CD4-positive, alpha-beta T cell treated with Interleukin-4 for 4 hours (primary cell): ENCODE results near the gene PTPRN2.
"Not testable (repeated sequence)": the region's sequence is repeated elsewhere in the genome, so short reads cannot be mapped to it uniquely, and the experiment has no call there.

Source experiments
- DNase-seq: peaks from one replicate; pipeline ENCODE4 v3.0.0-alpha.2; 2020

PTPRN2 gene

DNA sequence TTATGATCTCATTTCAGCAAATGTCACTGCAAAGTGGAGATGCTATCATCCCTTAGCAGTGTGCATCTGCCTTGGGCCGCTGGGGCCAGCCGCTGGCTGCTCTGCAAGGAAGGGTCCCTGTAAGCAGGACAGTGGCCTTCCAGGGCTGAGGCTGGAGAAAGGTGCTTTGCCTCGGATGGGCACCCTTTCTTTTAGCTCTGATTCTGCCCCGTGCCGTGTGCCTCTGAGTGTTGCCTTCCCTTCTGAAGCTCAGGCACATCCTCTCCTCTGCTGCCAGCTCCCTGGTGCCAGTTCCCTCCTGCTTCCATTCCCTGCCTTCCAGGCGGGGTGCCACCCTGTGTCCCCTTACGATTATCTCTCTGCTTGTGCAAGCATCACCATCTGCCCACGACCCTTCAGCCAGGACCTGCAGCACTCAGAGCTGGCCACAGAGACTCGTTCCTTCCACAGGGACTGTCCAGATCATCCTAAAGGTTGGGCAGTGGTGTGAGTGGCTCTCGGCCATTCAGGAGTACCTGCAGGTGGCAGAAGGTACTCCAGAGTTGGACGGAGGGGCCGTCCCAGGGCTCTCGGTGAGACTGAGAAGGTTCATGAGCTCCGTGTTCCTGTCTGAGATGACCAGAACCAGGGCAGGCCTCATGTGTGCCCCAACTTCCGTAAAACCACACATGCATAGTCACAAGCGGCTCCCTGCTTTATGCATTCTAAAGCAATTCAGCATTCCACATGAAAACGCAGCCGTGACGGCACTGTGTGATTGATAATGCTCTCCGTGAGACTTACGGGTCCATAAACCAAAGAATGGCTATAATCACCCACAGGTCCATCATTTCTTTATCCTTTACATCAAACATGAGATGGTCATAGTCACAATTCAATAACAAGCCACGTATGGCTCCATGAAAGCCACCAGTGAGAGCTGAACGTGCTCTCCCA is 879.4 kb downstream of the PTPRN2 start:
- DNase-seq = no peak

DNA sequence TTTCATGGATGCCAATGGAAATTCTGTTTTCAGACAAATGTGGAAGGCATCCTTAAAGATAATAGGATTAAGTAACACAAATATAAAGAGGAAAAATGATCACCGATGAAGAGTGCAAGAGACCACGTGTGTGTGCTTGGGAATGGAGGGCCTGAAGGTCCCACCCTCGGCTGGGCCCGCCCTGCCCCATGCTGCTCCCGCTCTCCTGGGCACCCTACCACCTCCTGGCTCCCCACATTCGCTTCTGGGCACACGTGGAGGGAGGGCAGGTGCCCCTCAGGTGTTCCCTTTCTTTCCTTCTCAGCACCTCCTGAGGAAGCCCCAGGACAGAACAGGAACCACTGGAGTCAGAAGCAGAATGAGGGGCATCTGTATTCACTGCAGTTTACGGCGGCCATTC is 883.3 kb downstream of the PTPRN2 start:
- DNase-seq = no peak

DNA sequence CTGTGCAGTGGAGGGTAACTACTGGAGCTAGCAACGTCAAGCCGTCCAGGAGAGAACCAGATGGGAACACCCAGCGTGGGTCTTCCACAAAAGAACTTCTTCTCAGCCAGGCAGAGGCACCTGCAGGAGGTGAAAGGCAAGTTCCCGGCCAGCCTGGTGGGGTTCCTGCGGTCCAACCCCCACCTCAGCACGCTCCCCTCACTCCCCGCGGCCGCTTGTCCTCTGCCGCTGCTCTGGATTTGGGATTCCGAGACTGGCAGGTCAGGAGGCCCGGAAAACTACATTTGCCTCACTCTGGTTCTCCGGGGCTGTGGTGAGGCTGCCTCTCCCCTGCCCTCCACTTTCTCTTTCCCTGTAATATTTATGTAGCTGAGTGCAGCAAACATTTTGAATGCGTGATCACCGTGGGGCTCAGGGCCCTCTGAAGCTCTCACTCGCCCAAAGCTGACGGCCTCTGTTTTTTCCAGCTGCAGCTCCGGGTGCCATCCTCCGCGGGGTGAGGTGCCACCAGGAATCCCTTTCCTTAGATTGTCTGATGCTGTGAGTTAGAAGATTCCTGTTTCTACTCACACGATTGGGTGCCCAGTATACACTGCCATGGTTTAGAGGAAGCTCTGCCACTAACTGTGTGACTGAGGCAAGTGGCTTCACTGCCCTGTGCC is 884.0 kb downstream of the PTPRN2 start:
- no peak for DNase-seq

DNA sequence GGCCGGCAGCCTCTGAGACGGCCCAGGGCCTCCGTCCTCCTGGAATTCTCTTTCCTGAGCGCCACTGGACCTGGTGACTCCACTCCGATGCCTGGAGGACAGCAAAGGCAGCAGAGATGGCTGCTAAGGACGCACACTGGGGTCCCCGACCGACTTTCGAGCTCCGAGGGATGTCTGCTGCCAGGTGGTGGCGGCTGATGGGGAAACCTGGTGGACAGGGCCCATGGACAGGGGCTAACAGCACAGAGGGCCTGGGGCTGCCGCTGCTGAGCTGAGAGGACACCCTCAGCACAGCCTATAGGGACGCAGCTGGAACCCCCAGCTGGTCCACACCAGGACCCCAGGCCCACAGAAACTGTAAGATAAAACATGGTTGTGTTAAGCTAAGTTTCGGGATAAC is 884.5 kb downstream of the PTPRN2 start:
- DNase-seq = no peak

DNA sequence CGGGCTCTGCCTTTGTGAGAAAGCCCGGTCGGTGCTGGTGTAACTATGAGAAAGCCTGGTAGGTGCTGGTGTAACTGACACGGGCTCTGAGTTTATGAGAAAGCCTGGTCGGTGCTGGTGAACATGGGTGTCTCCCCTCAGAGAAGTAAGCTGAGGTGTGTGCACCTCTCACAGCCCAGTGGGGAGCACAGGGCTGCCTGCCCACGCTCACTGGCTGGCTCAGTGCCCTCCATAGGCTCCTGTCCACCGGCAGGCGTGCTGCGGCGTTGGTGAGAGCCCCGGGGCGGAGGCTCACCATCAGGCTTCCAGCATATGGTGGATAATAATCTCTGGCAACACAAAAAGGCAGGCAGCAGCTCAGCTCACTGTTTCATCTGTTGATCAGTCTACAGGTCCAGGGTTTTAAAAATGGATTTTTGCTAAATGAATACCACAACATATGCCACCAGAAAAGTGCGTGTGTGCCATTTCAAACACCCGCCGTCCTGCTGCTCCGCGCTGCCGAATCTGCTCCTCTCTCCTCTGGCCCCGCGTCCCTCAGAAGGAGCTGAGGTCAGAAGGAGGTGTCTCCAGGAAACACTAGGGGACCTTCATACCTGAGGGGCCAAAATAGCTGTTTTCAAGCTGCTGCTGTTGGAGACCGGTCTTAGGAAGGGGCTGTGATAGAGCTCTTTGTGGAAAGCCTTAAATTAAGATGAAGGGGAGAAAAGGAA is 885.2 kb downstream of the PTPRN2 start:
- DNase-seq = no peak

DNA sequence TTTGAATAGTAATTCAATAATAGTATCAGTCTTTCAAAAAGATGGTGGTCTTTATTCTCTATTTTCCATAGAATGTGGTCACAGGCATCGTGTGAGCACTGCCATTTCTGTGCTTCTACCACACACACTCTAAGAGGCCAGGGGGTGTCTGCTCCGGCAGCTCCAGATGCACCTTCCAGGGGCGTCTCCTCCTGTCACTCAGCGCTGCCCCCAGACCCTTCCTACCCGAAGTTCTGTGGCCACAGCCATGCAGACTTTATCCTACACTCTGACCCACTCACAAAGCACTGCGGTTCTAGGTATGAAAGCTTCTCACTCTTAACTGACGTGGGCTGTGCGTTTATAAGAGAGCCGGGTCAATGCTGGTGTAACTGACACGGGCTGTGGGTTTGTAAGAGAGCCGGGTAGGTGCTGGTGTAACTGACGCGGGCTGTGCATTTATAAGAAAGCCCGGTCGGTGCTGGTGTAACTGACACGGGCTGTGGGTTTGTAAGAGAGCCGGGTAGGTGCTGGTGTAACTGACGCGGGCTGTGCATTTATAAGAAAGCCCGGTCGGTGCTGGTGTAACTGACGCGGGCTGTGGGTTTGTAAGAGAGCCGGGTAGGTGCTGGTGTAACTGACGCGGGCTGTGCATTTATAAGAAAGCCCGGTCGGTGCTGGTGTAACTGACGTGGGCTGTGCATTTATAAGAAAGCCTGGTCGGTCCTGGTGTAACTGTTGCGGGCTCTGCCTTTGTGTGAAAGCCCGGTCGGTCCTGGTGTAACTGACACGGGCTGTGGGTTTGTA is 886.0 kb downstream of the PTPRN2 start:
- DNase-seq = not testable (repeated sequence)

DNA sequence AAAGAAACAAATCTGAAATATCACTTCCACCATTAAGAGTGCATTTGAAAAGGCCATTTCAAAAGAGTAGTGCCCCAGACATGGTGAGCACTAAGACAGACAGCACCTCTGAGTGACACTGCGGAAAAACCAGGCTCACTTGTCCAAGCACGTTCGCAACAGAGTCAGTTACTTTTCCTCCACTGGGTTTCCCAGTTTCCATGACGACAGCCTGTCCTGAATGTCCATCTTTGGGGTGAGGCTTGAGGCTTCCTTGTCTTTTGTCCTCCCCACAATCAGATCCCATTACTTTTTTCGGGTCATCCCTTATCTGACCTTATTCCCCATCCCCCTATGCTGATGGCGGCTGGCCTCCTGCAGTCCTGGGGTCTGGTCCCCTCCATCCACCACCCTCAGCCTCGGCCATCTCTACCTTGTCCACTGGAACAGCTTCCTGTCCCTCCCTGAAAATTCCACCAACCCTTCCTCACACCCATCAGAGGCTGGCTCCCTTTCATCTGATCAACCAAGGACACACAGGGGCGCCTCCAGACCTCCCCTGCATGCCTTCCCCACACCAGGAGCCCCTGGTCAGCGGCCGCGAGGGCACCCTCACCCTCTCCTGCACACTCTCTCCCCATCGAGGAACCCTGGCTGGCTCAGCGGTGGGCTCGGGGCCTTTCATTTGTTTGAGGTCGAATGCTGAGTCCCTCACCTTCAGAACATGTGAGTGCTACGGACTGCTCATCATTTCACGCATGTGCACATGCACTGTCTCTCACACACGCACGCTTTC is 887.2 kb downstream of the PTPRN2 start:
- no peak for DNase-seq

DNA sequence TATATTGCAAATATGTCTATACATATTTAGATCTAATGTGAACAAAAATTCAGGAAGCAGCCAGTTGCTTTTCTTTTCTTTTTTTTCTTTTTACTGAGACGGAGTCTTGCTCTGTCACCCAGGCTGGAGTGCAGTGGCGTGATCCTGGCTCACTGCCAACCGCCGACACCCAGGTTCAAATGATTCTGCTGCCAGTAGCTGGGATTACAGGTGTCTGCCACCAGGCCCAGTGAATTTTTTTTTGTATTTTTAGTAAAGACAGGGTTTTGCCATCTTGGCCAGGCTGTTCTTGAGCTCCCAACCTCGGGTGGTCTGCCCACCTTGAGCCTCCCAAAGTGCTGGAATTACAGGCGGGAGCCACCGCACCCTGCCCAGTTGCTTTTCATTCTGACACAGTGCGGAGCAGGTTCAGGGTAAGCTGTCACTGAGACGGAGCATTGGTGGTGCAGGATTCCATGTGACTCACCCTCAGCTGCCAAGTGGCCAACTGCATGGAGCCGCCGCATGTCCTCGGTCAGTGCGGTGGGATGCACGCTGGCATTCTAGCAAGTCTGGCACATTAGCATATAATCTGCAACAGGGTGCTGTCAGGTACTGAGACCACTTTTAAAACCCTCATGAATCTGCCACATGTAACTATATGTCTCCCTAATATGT is 888.1 kb downstream of the PTPRN2 start:
- no peak for DNase-seq

DNA sequence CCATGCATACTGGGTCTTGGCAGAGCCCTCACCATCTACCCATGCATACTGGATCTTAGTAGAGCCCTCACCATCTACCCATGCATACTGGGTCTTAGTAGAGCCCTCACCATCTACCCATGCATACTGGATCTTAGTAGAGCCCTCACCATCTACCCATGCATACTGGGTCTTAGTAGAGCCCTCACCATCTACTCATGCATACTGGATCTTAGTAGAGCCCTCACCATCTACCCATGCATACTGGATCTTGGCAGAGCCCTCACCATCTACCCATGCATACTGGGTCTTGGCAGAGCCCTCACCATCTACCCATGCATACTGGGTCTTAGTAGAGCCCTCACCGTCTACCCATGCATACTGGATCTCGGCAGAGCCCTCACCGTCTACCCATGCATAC is 890.3 kb downstream of the PTPRN2 start:
- DNase-seq = not testable (repeated sequence)

DNA sequence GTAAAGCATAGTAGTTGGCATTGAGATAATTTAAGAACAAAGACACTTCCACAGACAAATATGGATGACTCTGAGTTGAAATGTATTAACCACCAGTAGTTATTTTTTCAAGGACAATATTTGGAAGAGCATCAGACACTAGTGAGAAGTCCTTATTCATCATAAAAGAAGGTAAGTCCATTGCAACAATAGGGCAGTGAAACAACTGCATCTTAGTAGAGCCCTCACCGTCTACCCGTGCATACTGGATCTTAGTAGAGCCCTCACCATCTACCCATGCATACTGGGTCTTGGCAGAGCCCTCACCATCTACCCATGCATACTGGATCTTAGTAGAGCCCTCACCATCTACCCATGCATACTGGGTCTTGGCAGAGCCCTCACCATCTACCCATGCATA is 892.0 kb downstream of the PTPRN2 start:
- DNase-seq = not testable (repeated sequence)

DNA sequence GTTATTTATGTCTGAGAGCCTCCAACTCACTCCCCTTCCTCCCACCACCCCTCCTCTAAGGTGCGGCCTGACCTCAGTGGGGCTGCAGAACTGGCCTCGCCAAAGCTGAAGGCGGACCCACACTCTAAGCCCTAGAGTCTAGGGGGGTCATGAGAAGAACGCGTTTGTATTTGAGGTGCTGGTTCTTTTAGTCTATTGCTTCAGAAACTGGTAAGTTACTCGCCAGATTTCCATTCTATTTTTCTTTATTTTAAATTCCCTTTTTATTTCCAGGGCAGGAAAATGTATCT is 893.3 kb downstream of the PTPRN2 start:
- DNase-seq = no peak

DNA sequence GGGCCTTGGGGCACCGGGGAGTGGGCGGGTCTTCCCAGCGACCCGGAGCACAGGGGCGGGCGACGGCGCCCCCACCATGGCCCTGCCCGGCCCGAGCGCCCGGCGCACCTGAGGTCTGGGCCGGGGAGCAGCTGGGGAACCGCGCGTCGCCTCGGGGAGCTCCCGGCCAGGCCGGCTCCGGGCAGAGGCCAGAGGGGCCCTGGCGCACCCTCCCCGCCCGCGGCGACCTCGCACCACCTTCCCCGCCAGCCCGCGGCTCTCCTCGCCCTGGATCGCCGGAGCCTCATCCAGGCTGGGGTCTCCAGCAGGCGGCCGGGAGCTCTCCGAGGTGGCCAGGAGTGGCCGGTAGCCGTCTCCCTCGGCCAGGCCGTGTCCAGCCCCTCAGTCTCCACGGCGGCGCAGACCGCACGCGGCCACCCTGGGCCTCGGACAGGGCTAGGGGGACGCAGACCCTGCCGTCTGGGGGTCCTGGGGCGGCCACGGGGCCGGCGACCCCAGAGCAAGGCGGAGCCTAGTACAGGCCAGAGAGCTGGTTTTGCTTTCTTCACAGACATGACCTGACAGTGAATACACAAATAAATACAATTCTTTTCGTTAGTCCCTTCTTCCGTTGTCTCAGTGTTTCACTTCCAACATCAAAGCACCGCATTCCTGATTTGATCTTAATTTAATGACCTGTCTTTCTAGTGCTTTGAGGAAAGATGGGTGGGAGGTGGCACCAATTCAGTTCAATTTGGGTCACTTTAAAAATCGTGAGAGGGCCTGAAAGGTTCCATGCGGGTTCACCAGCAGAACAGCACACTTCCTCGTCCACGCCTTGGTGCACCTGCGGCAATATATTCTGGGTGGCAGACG is 893.9 kb downstream of the PTPRN2 start:
- DNase-seq = no peak

DNA sequence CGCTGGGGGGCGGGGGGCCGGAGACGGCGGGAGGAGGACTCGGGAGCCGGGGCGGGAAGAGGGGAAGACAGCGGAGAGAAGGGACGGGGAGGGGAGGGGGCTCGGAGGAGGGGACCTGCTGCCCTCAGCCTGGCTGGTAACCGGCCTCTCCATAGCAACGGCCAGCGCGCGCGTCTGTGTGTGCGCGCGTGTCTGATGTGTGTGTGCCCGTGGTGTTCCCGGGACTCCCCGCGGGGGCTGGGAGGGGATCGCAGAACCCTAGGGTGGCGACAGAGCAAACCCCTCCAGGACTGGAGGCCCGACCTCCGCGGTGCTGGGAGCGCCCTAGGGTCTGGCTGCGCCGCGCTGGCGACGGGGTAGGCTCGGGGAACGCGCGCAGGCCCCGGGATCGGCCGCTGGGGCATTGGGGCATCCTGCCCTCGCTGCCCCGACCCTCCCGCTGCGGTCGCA is 894.5 kb downstream of the PTPRN2 start:
- DNase-seq = no peak

DNA sequence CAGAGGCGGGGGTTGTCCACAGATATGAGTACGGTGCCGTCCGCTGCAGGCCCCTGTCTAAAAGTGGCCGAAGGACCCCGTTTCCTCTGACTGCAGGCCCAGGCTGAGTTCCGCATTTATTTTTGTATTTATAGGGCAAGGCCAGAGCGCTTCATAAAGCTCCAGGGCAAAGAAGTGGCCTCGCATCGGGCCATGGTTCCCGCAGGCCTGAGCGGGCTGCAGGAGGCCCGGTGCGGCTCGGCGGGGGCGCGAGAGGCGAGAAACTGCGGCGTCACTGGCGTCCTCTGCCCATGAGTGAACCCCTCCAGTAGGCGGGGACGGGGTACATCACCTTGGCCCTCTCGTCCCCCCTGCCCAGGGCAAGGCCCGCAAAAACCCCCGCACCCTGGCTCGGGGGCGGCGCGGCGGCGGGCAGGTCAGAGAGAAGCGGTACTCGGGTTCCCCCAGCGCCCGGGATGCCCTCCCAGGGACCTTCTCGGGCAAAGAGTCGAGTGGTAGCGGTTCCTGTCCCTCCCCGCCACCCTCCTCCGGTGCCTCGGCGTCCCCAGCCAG is 895.1 kb downstream of the PTPRN2 start:
- DNase-seq = no peak

DNA sequence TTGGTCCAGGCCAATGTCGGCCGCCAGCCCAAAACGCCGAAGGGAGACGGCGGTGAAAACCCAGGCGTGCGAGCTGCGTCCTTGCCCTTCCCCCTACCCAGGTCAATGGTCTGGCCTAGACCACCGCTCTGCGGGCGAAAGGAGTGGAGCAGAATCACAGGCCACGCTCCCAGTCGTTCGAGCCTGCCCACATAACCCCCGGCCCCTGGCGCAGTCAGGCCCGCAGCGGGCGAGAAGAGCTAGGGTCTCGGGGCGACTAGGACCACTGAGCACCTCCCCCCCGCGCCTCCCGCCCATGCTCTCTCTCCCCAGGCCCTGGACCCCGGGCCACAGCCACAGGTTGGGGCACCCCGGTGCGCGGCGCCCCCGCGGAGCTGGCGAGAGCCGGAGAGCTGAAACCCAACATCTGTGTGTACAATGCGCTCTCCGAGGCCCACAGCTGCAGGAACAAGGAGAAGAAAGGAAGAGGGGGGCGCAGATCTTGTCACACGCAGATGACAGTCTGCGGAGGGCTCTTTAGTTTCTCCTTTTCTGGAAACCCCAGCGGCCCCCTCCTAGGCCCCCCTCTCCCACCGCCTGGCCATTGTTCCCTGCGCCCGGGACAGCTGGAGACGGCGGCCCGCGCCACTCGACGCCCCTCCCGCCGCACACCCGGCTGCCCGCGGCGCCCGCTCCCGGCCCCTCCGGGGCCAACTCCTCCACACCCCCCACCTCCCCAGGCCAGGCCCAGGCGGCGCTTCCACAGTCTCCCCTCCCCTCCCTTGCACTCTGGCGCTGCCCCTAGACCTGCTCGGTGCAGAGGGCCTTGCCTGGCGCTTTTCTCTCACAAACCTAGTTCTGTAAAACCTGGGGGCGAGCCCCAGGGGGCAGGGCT is 895.8 kb downstream of the PTPRN2 start:
- no peak for DNase-seq

DNA sequence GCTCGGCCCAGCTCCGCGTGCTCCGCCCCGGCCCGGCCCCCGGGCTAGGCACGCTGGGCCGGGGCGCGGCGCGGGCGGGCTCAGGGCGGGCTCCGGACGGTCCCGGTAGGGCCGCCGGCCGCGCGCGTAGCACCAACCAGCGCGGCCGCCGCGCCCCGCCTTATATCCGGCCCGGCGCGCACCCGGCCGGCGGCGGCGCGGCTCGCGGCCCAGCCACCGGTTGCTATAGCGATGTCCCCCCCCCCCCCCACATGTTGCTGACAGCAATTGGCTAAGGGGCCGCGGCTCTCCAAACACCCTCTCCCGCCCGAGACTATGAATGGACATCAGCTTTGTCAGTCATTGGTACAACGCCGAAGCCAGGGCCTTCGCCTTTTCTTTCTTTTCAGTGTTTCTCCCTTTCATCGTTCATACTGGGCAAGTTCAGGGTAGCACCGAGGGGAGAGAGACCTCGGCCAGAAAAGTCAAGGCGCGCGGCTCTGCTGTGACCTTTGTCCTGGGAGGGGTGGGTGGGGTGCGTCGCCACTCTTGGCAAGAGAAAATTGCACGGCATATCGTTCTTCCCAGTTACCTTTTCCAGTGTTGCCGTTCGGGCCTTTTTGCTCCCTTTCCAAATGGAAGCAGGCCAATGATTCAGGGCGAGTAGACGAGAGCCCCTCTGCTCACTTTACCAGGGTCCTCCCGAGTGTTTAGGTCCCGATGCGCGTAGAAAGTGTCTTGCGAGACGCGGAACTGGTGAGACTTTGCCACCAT is 896.6 kb downstream of the PTPRN2 start:
- DNase-seq = no peak

DNA sequence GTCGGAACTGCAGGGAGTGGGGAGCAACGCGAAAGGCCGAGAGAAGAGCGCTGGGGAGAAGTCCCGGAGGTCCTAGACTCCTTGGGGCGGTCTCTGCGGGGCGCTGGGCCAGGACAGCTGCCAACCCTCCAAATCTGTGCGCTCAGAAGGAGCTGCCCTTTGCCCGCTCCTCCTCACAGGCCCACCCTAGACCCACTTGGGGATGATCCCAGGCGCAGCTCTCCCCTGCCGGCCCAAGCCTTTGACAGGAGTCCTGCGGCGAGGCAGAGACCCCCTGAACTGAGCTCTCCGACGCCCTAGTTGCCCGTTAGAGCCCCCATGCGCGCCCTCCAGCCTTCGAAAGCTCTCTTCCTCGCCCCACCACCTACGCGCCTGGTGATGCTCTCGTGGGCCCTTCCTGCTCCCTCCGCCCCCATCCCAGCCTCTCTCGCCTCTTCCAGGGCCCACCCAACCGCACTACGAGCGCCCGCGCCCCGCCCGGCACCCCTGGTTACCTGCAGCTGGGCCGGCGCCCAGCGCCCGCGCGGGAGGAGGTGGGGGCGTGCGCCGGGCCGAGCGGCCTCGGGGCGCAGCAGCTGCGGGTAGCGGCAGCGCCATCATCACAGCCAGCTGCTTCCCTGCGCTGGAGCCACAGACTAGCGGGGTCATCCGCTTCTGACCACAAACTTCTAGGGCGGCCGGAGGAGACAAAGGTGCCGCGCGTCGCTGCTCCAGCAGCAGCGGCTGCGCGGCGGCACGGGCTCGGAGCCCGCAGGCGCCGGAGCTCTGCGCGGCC is 897.4 kb downstream of the PTPRN2 start:
- no peak for DNase-seq
